MCF 10A (cell line): Measurements from ENCODE around the gene EGF. TPM values are rescaled to one million over a fixed set of nuclear protein-coding genes. Genes with fewer than 3 reads are reported as not detected.

Experiments used
- BruUV-seq: library from RNA; stranded (reverse); fragments of 400-500 nt; replicated peaks from 2 replicates; lab custom pipeline; 2021; lab: Mats Ljungman, UMichigan
- CTCF ChIA-PET: fragments of 300-600 bp; sonication (Branson Sonifier 250); formaldehyde crosslinking; extraction: SDS; loops from one replicate; lab custom pipeline; 2021; ENCODE audit warnings: antibody characterized with exemption, inconsistent platforms; lab: Yijun Ruan, JAX
- POLR2A ChIA-PET: fragments of 300-600, 350-650 bp; sonication (Branson Sonifier 250); formaldehyde crosslinking; extraction: SDS; loops from one replicate; lab custom pipeline; 2020; ENCODE audit warnings: antibody characterized with exemption, inconsistent platforms; lab: Yijun Ruan, JAX
- DNase-seq: peaks from one replicate; pipeline ENCODE4 v3.0.0-alpha.2; 2018; ENCODE audit not compliant: unreplicated experiment
- H3K27ac Mint-ChIP-seq: one replicate; pipeline ENCODE4 v1.8.0; 2022; ENCODE audit warnings: mild to moderate bottlenecking, low read depth, mixed read lengths; ENCODE audit not compliant: unreplicated experiment
- H3K27me3 Mint-ChIP-seq: one replicate; pipeline ENCODE4 v1.8.0; 2022; ENCODE audit warnings: mixed read lengths; ENCODE audit not compliant: insufficient read depth, unreplicated experiment
- H3K36me3 Mint-ChIP-seq: one replicate; pipeline ENCODE4 v1.8.0; 2022; ENCODE audit warnings: mild to moderate bottlenecking, moderate library complexity, mixed read lengths; ENCODE audit not compliant: insufficient read depth, unreplicated experiment
- H3K4me1 Mint-ChIP-seq: one replicate; pipeline ENCODE4 v1.8.0; 2022; ENCODE audit warnings: mixed read lengths; ENCODE audit not compliant: insufficient read depth, unreplicated experiment
- H3K4me3 Mint-ChIP-seq: one replicate; pipeline ENCODE4 v1.8.0; 2022; ENCODE audit warnings: mild to moderate bottlenecking, moderate library complexity, mixed read lengths; ENCODE audit not compliant: unreplicated experiment
- H3K9me3 Mint-ChIP-seq: one replicate; pipeline ENCODE4 v1.8.0; 2022; ENCODE audit warnings: mixed read lengths; ENCODE audit not compliant: unreplicated experiment
- CTCF ChIP-seq: fragments of 200-600 bp; IDR thresholded peaks from one replicate; pipeline ENCODE4 v1.8.0; 2022; ENCODE audit warnings: antibody characterized with exemption, mild to moderate bottlenecking; ENCODE audit not compliant: unreplicated experiment
- intact Hi-C: fragments of 100-400 bp; cut with micrococcal nuclease; formaldehyde crosslinking; loops from 2 replicates; pipeline ENCODE4 v1.14.1; 2022
- total RNA-seq: library from RNA; stranded (reverse); gene quantifications from 2 replicates; pipeline ENCODE4 v1.2.3, GENCODE V29; 2022

Gene EGF
- total RNA-seq, 1 experiment from 2014 or later, result 0.12 TPM

GRCh38 chr4:110009550-110009949 lies 96.9 kb downstream of the EGF start:
- POLR2A ChIA-PET, result interaction anchor here (0.9 to 1.3 kb wide), 4 partner anchors 20 to 499 kb away, joined by 3 to 4 read pairs (median 4); partner anchors contain the start of gene ELOVL6
- Mint-ChIP-seq H3K36me3 (no peaks in the 10 kb centered on the region), H3K27ac (no peak overlapping the region), H3K27me3 (no peaks in the 10 kb centered on the region), H3K4me1 (peaks cover 6% of the 10 kb centered on the region), H3K9me3 (no peaks in the 10 kb centered on the region), H3K4me3 (no peak overlapping the region)
- CTCF ChIA-PET, result interaction anchor here (1.1 to 19.3 kb wide), 6 partner anchors 11 to 504 kb away, joined by 4 to 744 read pairs (median 8); no protein-coding TSS in a partner anchor
- BruUV-seq, result no TSS peak
- intact Hi-C loops, result loop anchor here (10.0 kb wide), 1 partner anchor 945 kb away; no protein-coding TSS in a partner anchor
- TF ChIP-seq CTCF, result no peak
- DNase-seq, result no peak

- TF ChIP-seq CTCF, result no peak
- no peaks in the 10 kb centered on the region for H3K9me3 Mint-ChIP-seq
- no peaks in the 10 kb centered on the region for H3K36me3 Mint-ChIP-seq
- intact Hi-C loops, result no loop called here
- ChIA-PET POLR2A (interaction anchor here (1.3 kb wide), 1 partner anchor 188 kb away, joined by 4 read pairs; the partner anchor contains the start of gene ELOVL6), CTCF (interaction anchor here (0.9 to 19.3 kb wide), 6 partner anchors 12 to 503 kb away, joined by 3 to 744 read pairs (median 4); no protein-coding TSS in a partner anchor)
- no peak for DNase-seq
- H3K27me3 Mint-ChIP-seq, result no peaks in the 10 kb centered on the region
- peaks cover under 1% of the 10 kb centered on the region for H3K4me1 Mint-ChIP-seq
- BruUV-seq, result no TSS peak
- no peak overlapping the region for H3K4me3 Mint-ChIP-seq
- no peak overlapping the region for H3K27ac Mint-ChIP-seq
Measured at GRCh38 chr4:110010797-110011196, 98.1 kb downstream of the EGF start.

GRCh38 chr4:110012917-110013316 lies 100.2 kb downstream of the EGF start:
- intact Hi-C loops, result no loop called here
- Mint-ChIP-seq H3K4me3 (no peak overlapping the region), H3K27me3 (no peaks in the 10 kb centered on the region), H3K9me3 (no peaks in the 10 kb centered on the region), H3K27ac (no peak overlapping the region), H3K36me3 (no peaks in the 10 kb centered on the region), H3K4me1 (no peaks in the 10 kb centered on the region)
- BruUV-seq, result no TSS peak
- ChIA-PET POLR2A (interaction anchor here (0.7 kb wide), 1 partner anchor 1871 kb away, joined by 3 read pairs; no protein-coding TSS in a partner anchor), CTCF (interaction anchor here (0.6 to 2.1 kb wide), 5 partner anchors 15 to 1247 kb away, joined by 3 to 12 read pairs (median 5); no protein-coding TSS in a partner anchor)
- TF ChIP-seq CTCF, result no peak
- no peak for DNase-seq

GRCh38 chr4:110014233-110014632 lies 101.5 kb downstream of the EGF start:
- Mint-ChIP-seq H3K27me3 (no peaks in the 10 kb centered on the region), H3K27ac (no peak overlapping the region), H3K9me3 (no peaks in the 10 kb centered on the region), H3K4me3 (no peak overlapping the region), H3K36me3 (no peaks in the 10 kb centered on the region), H3K4me1 (no peaks in the 10 kb centered on the region)
- ChIA-PET POLR2A (no interaction called here), CTCF (interaction anchor here (0.5 to 2.1 kb wide), 5 partner anchors 8 to 564 kb away, joined by 3 to 12 read pairs (median 5); no protein-coding TSS in a partner anchor)
- no peak for TF ChIP-seq CTCF
- intact Hi-C loops, result no loop called here
- DNase-seq, result no peak
- no TSS peak for BruUV-seq
